ENCODE measurements around the gene RALGPS1.

Gene RALGPS1

GRCh38 chr9:126956917-126957686, 42.5 kb downstream of the RALGPS1 start:
- no peak for DNase-seq

GRCh38 chr9:126957687-126958053, 43.1 kb downstream of the RALGPS1 start:
- no peak for DNase-seq

GRCh38 chr9:126959336-126959735, 44.8 kb downstream of the RALGPS1 start:
- DNase-seq = no peak

GRCh38 chr9:126959917-126960316, 45.3 kb downstream of the RALGPS1 start:
- DNase-seq = no peak

- DNase-seq = no peak
Observed at GRCh38 chr9:126962336-126962735, 47.8 kb downstream of the RALGPS1 start.

GRCh38 chr9:126965077-126965476, 50.5 kb downstream of the RALGPS1 start:
- DNase-seq = no peak

- peak; percentile 40 for DNase-seq
Observed at GRCh38 chr9:126965541-126966428, 51.2 kb downstream of the RALGPS1 start.

GRCh38 chr9:126971261-126971660, 56.7 kb downstream of the RALGPS1 start:
- DNase-seq = no peak

- no peak for DNase-seq
Observed at GRCh38 chr9:126973651-126974529, 59.3 kb downstream of the RALGPS1 start.

GRCh38 chr9:126974594-126974993, 60.0 kb downstream of the RALGPS1 start:
- DNase-seq = no peak

GRCh38 chr9:126975327-126976220, 61.0 kb downstream of the RALGPS1 start:
- DNase-seq = no peak

GRCh38 chr9:126979461-126979860, 64.9 kb downstream of the RALGPS1 start:
- DNase-seq = no peak

- no peak for DNase-seq
Observed at GRCh38 chr9:126980231-126980630, 65.6 kb downstream of the RALGPS1 start.

- DNase-seq = no peak
Observed at GRCh38 chr9:126981218-126981617, 66.6 kb downstream of the RALGPS1 start.

- no peak for DNase-seq
Observed at GRCh38 chr9:126982215-126983002, 67.8 kb downstream of the RALGPS1 start.

GRCh38 chr9:126983767-126984166, 69.2 kb downstream of the RALGPS1 start:
- DNase-seq = no peak

- DNase-seq = no peak
Observed at GRCh38 chr9:126984969-126985368, 70.4 kb downstream of the RALGPS1 start.

- DNase-seq = peak; percentile 85
Observed at GRCh38 chr9:126985870-126986498, 71.4 kb downstream of the RALGPS1 start.

- DNase-seq = peak; percentile 22
Observed at GRCh38 chr9:126986506-126986951, 71.9 kb downstream of the RALGPS1 start.

GRCh38 chr9:126988857-126989256, 74.3 kb downstream of the RALGPS1 start:
- no peak for DNase-seq
